ENCODE measurements around the gene KATNBL1.

DNA sequence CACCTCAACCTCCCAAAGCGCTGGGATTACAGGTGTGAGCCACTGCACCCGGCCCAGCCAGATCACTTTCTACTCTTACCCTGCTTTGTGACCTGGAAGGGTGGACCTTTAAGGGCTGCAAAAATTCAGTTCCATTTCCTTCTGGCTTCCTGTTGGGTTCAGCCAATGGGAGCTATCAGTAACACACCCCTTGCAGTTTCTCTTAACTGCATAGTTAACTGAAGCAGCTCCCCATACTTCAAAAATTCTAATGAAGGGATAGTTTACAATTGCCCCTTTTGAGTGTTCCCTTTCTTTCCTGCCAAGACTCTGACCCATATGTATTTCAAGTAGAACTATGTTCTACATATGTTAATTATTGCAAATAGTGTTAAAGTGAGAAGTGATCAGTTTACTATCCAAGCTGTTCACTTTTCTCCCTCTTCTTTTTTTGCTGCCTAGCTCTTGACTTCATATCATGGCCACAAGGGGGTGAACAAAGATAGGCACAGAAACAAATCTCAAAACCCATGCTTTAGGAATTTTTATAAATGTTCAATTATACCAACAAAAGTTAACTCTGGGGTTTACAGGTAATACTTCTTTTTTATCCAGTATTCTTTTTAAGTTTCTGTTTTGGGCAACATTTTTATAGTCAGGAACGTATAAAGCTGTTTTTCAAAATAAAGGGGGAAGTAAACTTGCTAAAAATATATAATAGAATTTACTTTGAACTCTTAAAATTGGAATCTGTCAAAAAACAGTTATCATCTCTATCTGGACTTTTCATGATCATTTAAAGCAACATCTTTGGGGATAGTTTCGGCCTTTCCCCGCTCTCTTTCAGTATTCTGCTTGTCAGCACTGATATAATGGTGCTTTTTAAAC is 99.9 kb downstream of the KATNBL1 start:
- no peak for TF ChIP-seq YY1 (IDR thresholded peaks at IDR 0.05; ENCODE audit: insufficient read depth, insufficient read length)
- no peak for TF ChIP-seq ZNF274 (IDR thresholded peaks at IDR 0.05; ENCODE audit: low read depth, low read length)
- no peak for TF ChIP-seq SUZ12 (IDR thresholded peaks at IDR 0.05; ENCODE audit: extremely low read depth, insufficient read depth, insufficient read length)
